ENCODE measurements around the gene LCE1E.

The LCE1E gene

DNA sequence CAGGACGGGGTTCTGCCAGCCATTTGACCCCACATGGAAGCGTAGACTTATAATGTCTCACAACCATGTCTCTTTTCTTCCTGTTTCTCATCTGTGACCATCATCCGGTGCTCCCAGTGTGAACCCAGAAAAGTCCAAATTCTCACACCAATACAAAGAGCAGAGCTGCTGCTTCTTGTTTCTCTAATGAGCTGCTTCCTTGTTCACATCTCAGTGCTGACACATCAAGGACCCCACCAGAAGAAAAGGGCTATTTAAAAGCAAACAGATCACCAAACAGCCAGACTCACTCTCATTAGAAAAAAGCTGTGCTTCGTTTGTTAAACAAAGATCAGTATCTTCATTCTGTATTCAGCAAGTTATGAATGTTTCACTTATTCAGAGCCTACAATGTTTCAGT lies 9.6 kb downstream of the LCE1E start:
- DNase-seq = no peak

DNA sequence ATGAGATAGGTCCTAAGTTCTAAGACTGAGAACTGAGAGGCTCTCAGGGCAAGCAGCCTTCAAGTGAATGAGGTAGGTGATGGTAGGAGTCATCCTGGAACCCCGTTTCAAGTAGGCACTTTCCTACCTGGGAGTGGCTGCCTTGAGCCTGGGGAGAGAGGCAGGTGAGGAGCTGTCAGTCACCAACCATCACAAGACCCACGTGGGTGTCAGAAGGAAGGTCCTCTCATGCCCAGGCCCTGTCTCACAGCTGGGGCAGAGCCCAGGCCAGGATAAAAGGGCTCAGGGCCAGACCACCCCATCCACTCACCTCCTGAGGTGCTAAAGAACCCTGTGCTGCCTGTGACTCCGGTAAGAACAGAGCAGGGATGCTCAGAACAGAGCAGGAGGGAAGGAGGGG lies 10.4 kb downstream of the LCE1E start, which contains the start of gene LCE1D:
TSS of gene LCE1D (plus strand) at position 301 of the 400 bp plus-strand sequence. CDS start 1,074 bp downstream, outside the sequence.
- DNase-seq = no peak

DNA sequence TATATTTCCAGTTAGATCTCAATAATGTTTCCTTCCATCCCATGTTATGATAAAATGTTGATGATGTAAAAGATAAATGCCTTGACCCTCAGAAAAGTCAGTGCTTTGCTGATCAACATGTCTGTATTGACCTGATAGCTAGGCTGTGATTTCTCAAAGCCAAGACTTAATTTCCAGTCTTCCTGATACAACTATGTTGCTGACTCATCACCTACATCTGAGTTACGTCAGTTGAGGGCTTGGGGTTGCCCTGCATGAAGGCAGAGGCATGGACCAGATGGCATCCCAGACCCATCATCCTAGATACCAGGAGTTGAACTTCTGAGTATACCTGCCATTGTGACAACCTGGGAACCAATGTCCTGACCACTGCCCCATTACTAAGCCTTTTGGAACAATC lies 15.3 kb downstream of the LCE1E start:
- DNase-seq = no peak

DNA sequence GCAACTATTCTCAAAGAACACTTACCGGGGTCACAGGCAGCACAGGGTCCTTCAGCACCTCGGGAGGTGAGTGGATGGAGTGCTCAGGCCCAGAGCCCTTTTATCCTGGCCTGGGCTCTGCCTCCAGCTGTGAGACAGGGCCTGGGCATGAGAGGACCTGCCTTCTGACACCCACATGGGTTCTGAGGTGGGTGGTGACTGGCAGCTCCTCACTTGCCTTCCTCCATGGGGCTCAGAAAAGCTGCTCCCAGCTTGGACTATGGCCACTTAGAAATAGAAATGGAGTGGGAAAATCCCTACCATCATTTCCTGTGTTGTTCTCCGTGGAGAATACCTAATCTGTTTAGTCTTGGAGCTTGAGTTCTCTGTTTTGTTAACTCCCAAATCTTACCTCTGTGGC lies 20.5 kb downstream of the LCE1E start, which contains the start of gene LCE1C:
TSS of gene LCE1C (minus strand) at position 76 of the 400 bp plus-strand sequence. CDS start 1,173 bp downstream, outside the sequence.
- no peak for DNase-seq

DNA sequence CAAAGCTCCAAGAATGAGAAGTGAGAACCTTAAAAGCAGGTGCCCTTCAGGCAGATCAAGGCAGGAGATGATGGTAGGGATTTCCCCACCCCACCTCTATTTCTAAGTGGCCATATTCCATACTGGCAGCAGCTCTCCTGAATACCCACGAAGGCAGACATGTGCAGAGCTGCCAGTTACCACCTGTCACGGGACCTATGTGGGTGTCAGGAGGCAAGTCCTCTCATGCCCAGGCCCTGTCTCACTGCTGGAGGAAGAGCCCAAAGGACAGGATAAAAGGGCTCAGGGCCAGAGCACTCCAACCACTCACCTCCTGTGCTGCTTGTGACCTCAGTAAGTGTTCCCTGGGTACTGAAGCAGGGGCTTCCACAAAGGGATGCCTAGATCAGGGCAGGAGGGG lies 25.0 kb downstream of the LCE1E start:
- no peak for DNase-seq

DNA sequence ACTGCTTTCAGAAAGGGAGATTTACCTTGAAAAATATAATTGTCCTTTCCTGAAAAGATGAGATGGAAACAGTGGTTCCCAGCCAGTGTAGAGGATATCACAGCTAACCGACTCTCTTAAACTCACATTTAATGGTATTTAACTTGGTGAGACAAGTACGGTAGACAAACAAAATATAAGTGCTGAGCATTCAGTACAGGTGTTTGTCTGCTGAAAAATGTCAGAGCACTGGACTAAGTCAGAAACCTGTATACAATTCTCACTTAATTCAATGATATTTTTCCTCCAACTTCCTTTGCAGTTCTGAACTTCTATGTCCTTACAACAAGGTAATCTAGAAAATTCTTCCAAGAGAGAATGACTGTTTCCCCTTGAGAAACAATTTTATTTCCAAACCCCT lies 25.6 kb downstream of the LCE1E start, which contains the start of gene LCE1B:
TSS of gene LCE1B (plus strand) at position 301 of the 400 bp plus-strand sequence. CDS start 476 bp downstream, outside the sequence.
- no peak for DNase-seq

DNA sequence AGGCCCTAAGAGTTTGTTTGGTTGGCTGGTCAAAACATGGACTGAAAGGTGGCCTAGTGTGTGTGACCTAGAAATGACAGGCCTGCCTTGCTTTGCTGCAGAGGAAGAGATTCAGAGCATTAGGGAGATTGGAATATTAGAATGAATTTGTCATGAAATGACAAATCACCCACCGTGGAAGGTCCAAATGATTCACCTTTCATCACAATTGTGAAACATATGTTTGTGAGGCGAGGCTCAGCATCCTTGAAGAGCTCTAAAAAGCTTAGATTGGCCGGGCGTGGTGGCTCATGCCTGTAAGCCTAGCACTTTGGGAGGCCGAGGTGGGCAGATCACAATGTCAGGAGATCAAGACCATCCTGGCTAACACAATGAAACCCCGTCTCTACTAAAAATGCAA lies 31.3 kb downstream of the LCE1E start:
- no peak for DNase-seq

DNA sequence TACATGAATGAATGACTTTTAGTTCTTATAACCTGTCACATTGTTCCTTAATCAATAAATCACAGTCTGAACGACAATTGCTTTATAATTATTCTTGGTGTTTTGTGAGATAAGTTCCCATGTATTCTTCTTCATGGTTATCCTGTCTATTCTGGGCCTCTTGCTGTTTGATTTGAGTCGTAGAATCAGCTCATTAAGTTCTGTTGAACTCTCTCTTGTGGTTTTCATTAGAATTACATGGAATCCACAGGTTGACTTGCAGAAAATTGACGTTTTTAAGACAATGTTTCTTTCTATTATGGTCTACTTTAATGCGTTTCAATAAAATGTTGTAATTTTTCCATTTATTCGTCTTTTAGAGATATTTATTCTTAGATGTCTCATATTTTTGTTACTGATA lies 37.2 kb downstream of the LCE1E start:
- DNase-seq = no peak

DNA sequence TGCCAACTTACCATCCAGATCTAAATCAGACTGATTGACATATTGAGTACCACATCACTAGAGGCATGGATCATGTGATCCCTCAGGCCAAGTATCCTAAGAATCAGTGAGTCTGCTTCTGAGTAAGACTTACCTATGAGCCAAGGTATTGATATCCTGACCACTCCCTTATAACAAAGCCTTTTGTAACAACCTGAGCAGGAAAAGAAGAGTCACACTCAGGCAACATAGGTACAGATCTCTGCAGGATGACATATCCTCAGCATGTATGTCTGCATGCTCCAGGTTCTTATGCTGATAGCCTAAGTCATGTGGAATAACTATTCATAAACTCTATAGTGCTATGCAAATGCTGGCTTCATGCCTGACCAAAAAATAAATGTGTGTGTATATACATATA lies 38.9 kb downstream of the LCE1E start:
- DNase-seq = no peak

DNA sequence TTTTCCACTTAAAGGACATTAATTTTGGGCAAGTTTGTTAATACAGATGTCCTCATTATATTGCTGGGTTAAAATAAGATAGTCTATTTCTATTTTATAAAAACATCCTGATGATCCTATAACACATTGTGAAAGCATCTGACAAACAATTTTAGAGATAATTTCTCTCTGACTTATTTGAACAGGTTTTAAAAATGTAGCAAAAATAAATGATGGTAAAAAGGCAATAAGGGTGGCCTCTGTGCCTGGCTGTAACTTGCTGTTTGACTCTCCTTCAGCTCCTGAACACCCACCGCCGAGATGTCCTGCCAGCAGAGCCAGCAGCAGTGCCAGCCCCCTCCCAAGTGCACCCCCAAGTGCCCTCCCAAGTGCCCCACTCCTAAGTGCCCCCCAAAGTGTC lies 41.1 kb downstream of the LCE1E start, which contains the start of gene LCE1A:
TSS of gene LCE1A (plus strand) at position 301 of the 400 bp plus-strand sequence. CDS start at position 301, 0 bp downstream.
- no peak for DNase-seq

DNA sequence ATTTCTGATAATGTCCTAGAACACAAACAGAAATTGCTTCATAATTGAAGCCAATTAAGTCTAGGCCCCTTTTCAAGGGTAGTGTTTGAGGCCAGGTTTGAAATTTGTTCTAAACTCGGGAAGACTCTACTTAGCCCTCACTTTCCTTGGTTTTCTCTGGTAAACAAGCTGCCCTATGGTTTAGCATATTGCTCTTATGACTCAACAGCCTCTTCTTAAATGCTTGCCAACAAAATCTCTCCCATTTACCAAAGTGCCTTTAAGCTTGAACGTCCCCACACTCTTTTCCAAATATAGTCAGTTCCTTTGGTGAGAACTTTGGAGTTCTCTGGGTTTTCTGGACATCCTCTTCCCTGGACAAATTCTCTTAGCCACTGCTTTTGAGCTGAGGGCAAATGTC lies 50.8 kb downstream of the LCE1E start:
- DNase-seq = no peak
